ENCODE data around the gene SLC46A1. TPM values are rescaled to one million over a fixed set of nuclear protein-coding genes. Genes with fewer than 3 reads are reported as not detected.

The SLC46A1 gene
- total and polyA plus RNA-seq, 2 of the 13 experiments (the other 11 are each of a cell fraction or from before 2014, with no cell fraction given): 19.6 to 22.6 TPM

- no peak for TF ChIP-seq E2F5 (CRISPR knock-in tag; conservative IDR thresholded peaks at IDR 0.05)
- TF ChIP-seq TOE1 (CRISPR knock-in tag; IDR thresholded peaks at IDR 0.05): peak; percentile 46; the same call in 1 of the 2 replicates
- no peak for TF ChIP-seq ZNF776 (CRISPR knock-in tag; IDR thresholded peaks at IDR 0.05)
- TF ChIP-seq ZBTB33 (CRISPR knock-in tag; IDR thresholded peaks at IDR 0.05): peak; percentile 95
- TF ChIP-seq ATF1 (CRISPR knock-in tag; IDR thresholded peaks at IDR 0.05): no peak
- 0 out of 2 replicates have a peak, but pooled peaks have one; percentile 28 for TF ChIP-seq KDM4B (CRISPR knock-in tag; IDR thresholded peaks at IDR 0.05)
- peak; percentile 34; the same call in 1 of the 2 replicates for TF ChIP-seq ZNF691 (CRISPR knock-in tag; IDR thresholded peaks at IDR 0.05; ENCODE audit: borderline replicate concordance, low read depth)
- peak; percentile 60; the same call in 1 of the 2 replicates for TF ChIP-seq GATAD2A (CRISPR knock-in tag; IDR thresholded peaks at IDR 0.05)
- peak; percentile 78 for TF ChIP-seq ZFX (CRISPR knock-in tag; IDR thresholded peaks at IDR 0.05; ENCODE audit: low read depth)
- peak; percentile 39; the same call in 1 of the 2 replicates for TF ChIP-seq HNF4A (CRISPR knock-in tag; IDR thresholded peaks at IDR 0.05)
- TF ChIP-seq RFX5 (IDR thresholded peaks at IDR 0.05; ENCODE audit: low read depth, low read length): no peak
- TF ChIP-seq ZNF781 (CRISPR knock-in tag; IDR thresholded peaks at IDR 0.05; ENCODE audit: borderline replicate concordance, not compliant biosample characterization): peak; percentile 36
- no peak for TF ChIP-seq ZNF615 (CRISPR knock-in tag; IDR thresholded peaks at IDR 0.05; ENCODE audit: borderline replicate concordance)
- peak in 1 of 2 experiments; percentile 37; a peak in 2 of 4 replicates for TF ChIP-seq EP300 (IDR thresholded peaks at IDR 0.05; ENCODE audit: low read depth in 2 of 2, low read length in 2 of 2)
- 0 out of 2 replicates have a peak, but pooled peaks have one; percentile 14 for TF ChIP-seq EP300 (CRISPR knock-in tag; IDR thresholded peaks at IDR 0.05; ENCODE audit: borderline replicate concordance)
- TF ChIP-seq ZNF800 (CRISPR knock-in tag; IDR thresholded peaks at IDR 0.05): 0 out of 2 replicates have a peak, but pooled peaks have one; percentile 26
- TF ChIP-seq SKI (IDR thresholded peaks at IDR 0.05; ENCODE audit: partially characterized antibody): peak; percentile 29
- TF ChIP-seq ZNF383 (CRISPR knock-in tag; IDR thresholded peaks at IDR 0.05; ENCODE audit: borderline replicate concordance): no peak
- TF ChIP-seq ZNF503 (CRISPR knock-in tag; IDR thresholded peaks at IDR 0.05): no peak
- TF ChIP-seq SMC3 (IDR thresholded peaks at IDR 0.05; ENCODE audit: low read length): peak; percentile 74
- TF ChIP-seq MIER2 (CRISPR knock-in tag; IDR thresholded peaks at IDR 0.05): peak; percentile 36; the same call in 1 of the 2 replicates
- TF ChIP-seq HMG20A (CRISPR knock-in tag; IDR thresholded peaks at IDR 0.05; ENCODE audit: borderline replicate concordance): peak; percentile 29; the same call in 1 of the 2 replicates
- TF ChIP-seq FOXO1 (CRISPR knock-in tag; IDR thresholded peaks at IDR 0.05): peak; percentile 92
- no peak for TF ChIP-seq ZNF350 (CRISPR knock-in tag; IDR thresholded peaks at IDR 0.05; ENCODE audit: borderline replicate concordance, low read depth)
These were observed 59.2 kb downstream of the SLC46A1 start (continued) for GRCh38 chr17:28346746-28347246.
